BE2C (cell line): ENCODE data around the gene ZFYVE16.

Source experiments
- DNase-seq: peaks from one replicate; pipeline ENCODE4 v3.0.0-alpha.2; 2020
- H3K27me3 ChIP-seq: fragments of 250-450 bp; sonication (Bioruptor Pico); 2 replicates; pipeline ENCODE4 v1.5.1; 2020; ENCODE audit warnings: mild to moderate bottlenecking
- H3K36me3 ChIP-seq: fragments of 250-450 bp; sonication (Bioruptor Pico); 2 replicates; pipeline ENCODE4 v1.5.1; 2020; ENCODE audit warnings: mild to moderate bottlenecking
- H3K4me1 ChIP-seq: fragments of 250-450 bp; sonication (Bioruptor Pico); 2 replicates; pipeline ENCODE4 v1.5.1; 2020
- H3K4me3 ChIP-seq: 2 replicates; pipeline ENCODE4 v1.5.1; 2011; ENCODE audit warnings: low read depth, low read length
- H3K9me3 ChIP-seq: fragments of 250-450 bp; sonication (Bioruptor Pico); 2 replicates; pipeline ENCODE4 v1.5.1; 2020
- TF ChIP-seq, protein P1 (sequence below): IDR thresholded peaks from 2 replicates; pipeline ENCODE4 v1.5.1; 2012; ENCODE audit warnings: mild to moderate bottlenecking, low read depth, low read length

ZFYVE16 gene

GRCh38 chr5:80370390-80370789 lies 37.5 kb upstream of the ZFYVE16 start:
- peaks cover 7% of the 10 kb centered on the region for H3K4me1 ChIP-seq

DNA sequence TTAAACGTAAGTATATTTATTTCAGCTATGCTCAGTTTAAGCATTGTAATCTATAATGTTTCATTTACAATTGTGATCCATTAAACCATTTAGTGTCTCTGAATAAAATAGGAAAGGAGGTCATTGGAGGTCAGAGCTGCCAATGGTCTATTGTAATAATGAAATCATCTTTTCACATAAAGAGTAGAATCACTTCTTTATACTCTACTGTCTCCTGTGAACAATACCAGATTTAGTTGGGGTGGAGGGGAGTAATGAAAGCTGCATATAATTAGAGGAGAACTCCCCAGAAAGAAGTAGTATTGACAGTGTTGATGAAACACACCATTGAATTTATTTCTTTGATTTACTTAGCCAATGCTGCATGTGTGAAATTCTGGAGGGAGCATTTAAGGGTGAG lies 35.1 kb upstream of the ZFYVE16 start:
- TF ChIP-seq, protein P1, sequence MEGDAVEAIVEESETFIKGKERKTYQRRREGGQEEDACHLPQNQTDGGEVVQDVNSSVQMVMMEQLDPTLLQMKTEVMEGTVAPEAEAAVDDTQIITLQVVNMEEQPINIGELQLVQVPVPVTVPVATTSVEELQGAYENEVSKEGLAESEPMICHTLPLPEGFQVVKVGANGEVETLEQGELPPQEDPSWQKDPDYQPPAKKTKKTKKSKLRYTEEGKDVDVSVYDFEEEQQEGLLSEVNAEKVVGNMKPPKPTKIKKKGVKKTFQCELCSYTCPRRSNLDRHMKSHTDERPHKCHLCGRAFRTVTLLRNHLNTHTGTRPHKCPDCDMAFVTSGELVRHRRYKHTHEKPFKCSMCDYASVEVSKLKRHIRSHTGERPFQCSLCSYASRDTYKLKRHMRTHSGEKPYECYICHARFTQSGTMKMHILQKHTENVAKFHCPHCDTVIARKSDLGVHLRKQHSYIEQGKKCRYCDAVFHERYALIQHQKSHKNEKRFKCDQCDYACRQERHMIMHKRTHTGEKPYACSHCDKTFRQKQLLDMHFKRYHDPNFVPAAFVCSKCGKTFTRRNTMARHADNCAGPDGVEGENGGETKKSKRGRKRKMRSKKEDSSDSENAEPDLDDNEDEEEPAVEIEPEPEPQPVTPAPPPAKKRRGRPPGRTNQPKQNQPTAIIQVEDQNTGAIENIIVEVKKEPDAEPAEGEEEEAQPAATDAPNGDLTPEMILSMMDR = no peak
- no peak for DNase-seq
- Histone ChIP-seq H3K36me3 (no peaks in the 10 kb centered on the region), H3K4me3 (no peak overlapping the region), H3K9me3 (no peaks in the 10 kb centered on the region), H3K4me1 (peaks cover 7% of the 10 kb centered on the region), H3K27me3 (no peaks in the 10 kb centered on the region)

More at GRCh38 chr5:80370390-80370789, 37.5 kb upstream of the ZFYVE16 start:
- H3K4me3 ChIP-seq = no peak overlapping the region
- H3K36me3 ChIP-seq = no peaks in the 10 kb centered on the region
- TF ChIP-seq, protein P1 = no peak
- no peaks in the 10 kb centered on the region for H3K27me3 ChIP-seq
- DNase-seq = no peak
- no peaks in the 10 kb centered on the region for H3K9me3 ChIP-seq

- Histone ChIP-seq H3K4me3 (no peak overlapping the region), H3K36me3 (no peaks in the 10 kb centered on the region), H3K4me1 (peaks cover 3% of the 10 kb centered on the region; the same call in 1 of the 2 replicates), H3K9me3 (no peaks in the 10 kb centered on the region), H3K27me3 (no peaks in the 10 kb centered on the region)
- DNase-seq = no peak
- TF ChIP-seq, protein P1 = no peak
Measured at GRCh38 chr5:80374188-80374587, 33.7 kb upstream of the ZFYVE16 start.

GRCh38 chr5:80376557-80376956 lies 31.3 kb upstream of the ZFYVE16 start:
- Histone ChIP-seq H3K36me3 (no peaks in the 10 kb centered on the region), H3K4me3 (no peak overlapping the region), H3K4me1 (peaks cover 3% of the 10 kb centered on the region; the same call in 1 of the 2 replicates), H3K27me3 (no peaks in the 10 kb centered on the region), H3K9me3 (no peaks in the 10 kb centered on the region)
- no peak for DNase-seq
- TF ChIP-seq, protein P1 = no peak

DNA sequence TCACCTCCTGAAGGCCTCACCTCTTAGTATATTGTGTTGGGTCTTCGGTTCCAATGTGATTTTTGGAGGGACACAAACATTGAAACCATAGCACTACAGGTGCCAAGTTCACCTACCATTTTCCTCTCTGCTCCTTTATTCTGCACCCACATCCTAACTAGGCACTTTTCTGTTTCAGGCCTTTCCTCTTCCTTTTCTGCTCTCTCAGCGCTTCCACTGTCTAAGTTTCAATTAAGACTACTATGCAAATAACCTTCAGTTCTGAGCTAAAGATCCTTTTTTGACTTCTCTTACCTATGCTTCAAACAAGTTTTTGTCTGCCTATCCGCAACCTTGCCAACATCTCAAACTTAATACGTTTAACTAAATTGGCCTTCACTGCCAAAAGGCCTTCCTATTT lies 25.4 kb upstream of the ZFYVE16 start:
- H3K36me3 ChIP-seq = no peaks in the 10 kb centered on the region
- no peaks in the 10 kb centered on the region for H3K4me1 ChIP-seq
- H3K27me3 ChIP-seq = no peaks in the 10 kb centered on the region
- DNase-seq = no peak
- no peak overlapping the region for H3K4me3 ChIP-seq
- TF ChIP-seq, protein P1 = no peak
- H3K9me3 ChIP-seq = no peaks in the 10 kb centered on the region; the same call in 1 of the 2 replicates

GRCh38 chr5:80387063-80387768 lies 20.6 kb upstream of the ZFYVE16 start:
- TF ChIP-seq, protein P1 = no peak
- Histone ChIP-seq H3K4me3 (no peak overlapping the region), H3K27me3 (no peaks in the 10 kb centered on the region), H3K9me3 (no peaks in the 10 kb centered on the region; the same call in 1 of the 2 replicates), H3K36me3 (no peaks in the 10 kb centered on the region), H3K4me1 (no peaks in the 10 kb centered on the region)
- DNase-seq = no peak
